GM23248 (cell line): ENCODE measurements around the gene VAMP4.

Source experiments
- EZH2 ChIP-seq: fragments of 200-600 bp; sonication (generic); IDR thresholded peaks from 2 replicates; pipeline ENCODE4 v1.6.1; 2018; ENCODE audit warnings: antibody characterized with exemption, mild to moderate bottlenecking; ENCODE audit not compliant: insufficient read depth, poor library complexity, severe bottlenecking
- EZH2phosphoT487 ChIP-seq: fragments of 200-600 bp; sonication (generic); IDR thresholded peaks from 2 replicates; pipeline ENCODE4 v1.6.1; 2018; ENCODE audit warnings: antibody characterized with exemption, moderate library complexity, mild to moderate bottlenecking, low read depth; ENCODE audit not compliant: insufficient read depth

DNA sequence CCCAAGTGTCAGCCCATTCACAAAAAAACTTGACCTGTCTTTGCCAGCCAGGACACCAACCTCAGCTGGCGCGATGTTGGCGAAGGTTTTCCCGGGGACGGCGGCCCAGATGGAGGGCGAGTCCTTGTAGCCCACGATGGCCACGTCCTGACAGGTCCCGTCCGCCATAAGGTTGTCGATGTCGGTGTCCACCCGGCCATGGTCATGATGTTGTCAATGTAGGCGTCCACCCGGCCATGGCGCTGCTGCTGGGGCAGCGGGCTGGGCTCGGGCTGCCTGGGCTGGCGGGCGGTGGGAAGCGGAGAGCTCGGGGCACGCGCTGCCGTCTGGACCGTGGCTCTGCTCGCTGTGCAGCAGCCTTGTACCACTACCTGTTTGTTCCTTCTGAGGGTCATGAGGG, 71.1 kb downstream of the VAMP4 start:
- TF ChIP-seq EZH2, result no peak
- no peak for TF ChIP-seq EZH2phosphoT487
